GM19043 (cell line): ENCODE results near the gene CERS2.

Experiments
- ATAC-seq: cut with Tn5 transposase; IDR thresholded peaks from one replicate; pipeline ENCODE4 v1.9.1; 2021; ENCODE audit warnings: low read depth; ENCODE audit not compliant: unreplicated experiment

The CERS2 gene

GRCh38 chr1:150997949-150998348 lies 23.3 kb upstream of the CERS2 start:
- no peak for ATAC-seq

GRCh38 chr1:150997126-150997872 lies 22.7 kb upstream of the CERS2 start:
- no peak for ATAC-seq

- ATAC-seq, result no peak
These were observed 21.3 kb upstream of the CERS2 start for GRCh38 chr1:150995896-150996295.

- no peak for ATAC-seq
These were observed 20.8 kb upstream of the CERS2 start for GRCh38 chr1:150995460-150995859.

GRCh38 chr1:150994248-150994647 lies 19.6 kb upstream of the CERS2 start:
- ATAC-seq, result no peak

- no peak for ATAC-seq
These were observed 18.0 kb upstream of the CERS2 start for GRCh38 chr1:150992626-150993025.

- ATAC-seq, result no peak
These were observed 13.3 kb upstream of the CERS2 start for GRCh38 chr1:150987924-150988323.

- no peak for ATAC-seq
These were observed 10.7 kb upstream of the CERS2 start for GRCh38 chr1:150985179-150985825.

GRCh38 chr1:150981805-150982712 lies 7.4 kb upstream of the CERS2 start, which contains the start of gene ANXA9:
Gene ANXA9 (plus strand): TSS chr1:150982292. CDS start chr1:150983106, 814 bp downstream.
- no peak for ATAC-seq

- no peak for ATAC-seq
These were observed 6.7 kb upstream of the CERS2 start for GRCh38 chr1:150981177-150981804.

GRCh38 chr1:150979092-150980056 lies 4.7 kb upstream of the CERS2 start:
- no peak for ATAC-seq

- ATAC-seq, result no peak
These were observed 2.5 kb upstream of the CERS2 start for GRCh38 chr1:150976879-150977694.

- ATAC-seq, result no peak
These were observed 1.8 kb upstream of the CERS2 start for GRCh38 chr1:150976401-150976821.

- ATAC-seq, result no peak
These were observed 627 bp downstream of the CERS2 start for GRCh38 chr1:150973836-150974579.

- ATAC-seq, result no peak
These were observed 1.3 kb downstream of the CERS2 start for GRCh38 chr1:150973258-150973835.

- no peak for ATAC-seq
These were observed 2.2 kb downstream of the CERS2 start for GRCh38 chr1:150972417-150972940.
